A673 (cell line): ENCODE measurements around the gene SESN1.

Source experiments
- EZH2 ChIP-seq: fragments of 200-600 bp; sonication (generic); IDR thresholded peaks from 2 replicates; pipeline ENCODE4 v1.6.1; 2017; ENCODE audit warnings: borderline replicate concordance, low read depth, mild to moderate bottlenecking, mixed read lengths, antibody characterized with exemption, low read length; ENCODE audit not compliant: poor library complexity, severe bottlenecking
- TF ChIP-seq, protein P1 (sequence below): fragments of 300-800, 200-600 bp; sonication (generic); conservative IDR thresholded peaks from 2 replicates; pipeline ENCODE4 v1.5.1; 2017; ENCODE audit warnings: low read depth, mild to moderate bottlenecking, antibody characterized with exemption, low read length, moderate library complexity, mixed read lengths

DNA sequence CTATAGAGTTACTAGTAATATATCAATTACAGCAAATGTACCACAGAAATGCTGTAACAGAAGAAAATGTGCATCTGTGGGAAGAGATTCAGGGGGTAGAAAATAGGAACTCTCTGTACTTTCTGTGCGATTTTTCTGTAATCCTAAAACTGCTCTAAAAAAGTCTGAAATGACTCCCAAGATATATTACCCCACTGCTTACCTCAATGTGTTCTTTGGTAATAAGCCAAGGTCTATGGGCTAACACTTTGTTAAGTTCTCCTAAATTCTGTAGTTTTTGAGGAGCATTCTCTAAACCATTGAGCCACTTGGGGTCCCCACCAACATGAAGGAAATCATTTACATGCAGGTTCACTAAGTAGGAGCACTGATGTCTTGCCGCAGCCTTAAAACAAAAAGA is 94.4 kb downstream of the SESN1 start:
- TF ChIP-seq, protein P1, sequence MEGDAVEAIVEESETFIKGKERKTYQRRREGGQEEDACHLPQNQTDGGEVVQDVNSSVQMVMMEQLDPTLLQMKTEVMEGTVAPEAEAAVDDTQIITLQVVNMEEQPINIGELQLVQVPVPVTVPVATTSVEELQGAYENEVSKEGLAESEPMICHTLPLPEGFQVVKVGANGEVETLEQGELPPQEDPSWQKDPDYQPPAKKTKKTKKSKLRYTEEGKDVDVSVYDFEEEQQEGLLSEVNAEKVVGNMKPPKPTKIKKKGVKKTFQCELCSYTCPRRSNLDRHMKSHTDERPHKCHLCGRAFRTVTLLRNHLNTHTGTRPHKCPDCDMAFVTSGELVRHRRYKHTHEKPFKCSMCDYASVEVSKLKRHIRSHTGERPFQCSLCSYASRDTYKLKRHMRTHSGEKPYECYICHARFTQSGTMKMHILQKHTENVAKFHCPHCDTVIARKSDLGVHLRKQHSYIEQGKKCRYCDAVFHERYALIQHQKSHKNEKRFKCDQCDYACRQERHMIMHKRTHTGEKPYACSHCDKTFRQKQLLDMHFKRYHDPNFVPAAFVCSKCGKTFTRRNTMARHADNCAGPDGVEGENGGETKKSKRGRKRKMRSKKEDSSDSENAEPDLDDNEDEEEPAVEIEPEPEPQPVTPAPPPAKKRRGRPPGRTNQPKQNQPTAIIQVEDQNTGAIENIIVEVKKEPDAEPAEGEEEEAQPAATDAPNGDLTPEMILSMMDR, result no peak
- TF ChIP-seq EZH2, result no peak
